ENCODE measurements around the gene DUSP7. TPM values are rescaled to one million over a fixed set of nuclear protein-coding genes. Genes with fewer than 3 reads are reported as not detected.

DUSP7 gene
- total RNA-seq, 4 donors from 2014 or later = 14.0 to 39.7 (median 26.3) TPM

GRCh38 chr3:52092891-52093290, 36.5 kb upstream of the DUSP7 start:
- intact Hi-C loops (cut with DNase I; ENCODE audit: low total_unique reads) = no loop called here
- peaks cover 5 to 15% of the 10 kb centered on the region in 2 donors for H3K4me1 ChIP-seq
- H3K9me3 ChIP-seq = no peaks in the 10 kb centered on the region
- no peak overlapping the region for H3K4me3 ChIP-seq
- in situ Hi-C loops (cut with MboI; ENCODE audit: low sequenced_read_pairs in 4 of 4) = no loop called here
- no peaks in the 10 kb centered on the region for H3K27me3 ChIP-seq
- TF ChIP-seq CTCF (IDR thresholded peaks at IDR 0.05 in 4 of 5, conservative IDR thresholded peaks at IDR 0.05 in 1 of 5) = no peak
- TF ChIP-seq POLR2A (IDR thresholded peaks at IDR 0.05) = no peak
- DNase-seq (no peak), ATAC-seq (no peak)
- no peak overlapping the region for H3K27ac ChIP-seq
- H3K36me3 ChIP-seq = no peaks in the 10 kb centered on the region

GRCh38 chr3:52092271-52092660, 35.9 kb upstream of the DUSP7 start:
- intact Hi-C loops (cut with DNase I; ENCODE audit: low total_unique reads) (no loop called here), in situ Hi-C loops (cut with MboI; ENCODE audit: low sequenced_read_pairs in 4 of 4) (no loop called here)

GRCh38 chr3:52091586-52092270, 35.4 kb upstream of the DUSP7 start:
- peaks cover 8 to 15% of the 10 kb centered on the region in 2 donors for H3K4me1 ChIP-seq
- no peaks in the 10 kb centered on the region for H3K27me3 ChIP-seq
- no peak overlapping the region for H3K27ac ChIP-seq
- DNase-seq = no peak
- no peaks in the 10 kb centered on the region for H3K9me3 ChIP-seq
- intact Hi-C loops (cut with DNase I; ENCODE audit: low total_unique reads) = no loop called here
- TF ChIP-seq CTCF (IDR thresholded peaks at IDR 0.05 in 4 of 5, conservative IDR thresholded peaks at IDR 0.05 in 1 of 5) (no peak), POLR2A (IDR thresholded peaks at IDR 0.05) (no peak)
- in situ Hi-C loops (cut with MboI; ENCODE audit: low sequenced_read_pairs in 4 of 4) = no loop called here
- no peak overlapping the region for H3K4me3 ChIP-seq
- no peak for ATAC-seq
- no peaks in the 10 kb centered on the region for H3K36me3 ChIP-seq

More at GRCh38 chr3:52092271-52092660, 35.9 kb upstream of the DUSP7 start:
- Histone ChIP-seq H3K4me1 (peaks cover 5 to 15% of the 10 kb centered on the region in 2 donors), H3K27me3 (no peaks in the 10 kb centered on the region), H3K9me3 (no peaks in the 10 kb centered on the region), H3K36me3 (no peaks in the 10 kb centered on the region), H3K27ac (no peak overlapping the region), H3K4me3 (no peak overlapping the region)
- DNase-seq (no peak), ATAC-seq (no peak)
- TF ChIP-seq CTCF (IDR thresholded peaks at IDR 0.05 in 4 of 5, conservative IDR thresholded peaks at IDR 0.05 in 1 of 5) (no peak), POLR2A (IDR thresholded peaks at IDR 0.05) (no peak)

DNA sequence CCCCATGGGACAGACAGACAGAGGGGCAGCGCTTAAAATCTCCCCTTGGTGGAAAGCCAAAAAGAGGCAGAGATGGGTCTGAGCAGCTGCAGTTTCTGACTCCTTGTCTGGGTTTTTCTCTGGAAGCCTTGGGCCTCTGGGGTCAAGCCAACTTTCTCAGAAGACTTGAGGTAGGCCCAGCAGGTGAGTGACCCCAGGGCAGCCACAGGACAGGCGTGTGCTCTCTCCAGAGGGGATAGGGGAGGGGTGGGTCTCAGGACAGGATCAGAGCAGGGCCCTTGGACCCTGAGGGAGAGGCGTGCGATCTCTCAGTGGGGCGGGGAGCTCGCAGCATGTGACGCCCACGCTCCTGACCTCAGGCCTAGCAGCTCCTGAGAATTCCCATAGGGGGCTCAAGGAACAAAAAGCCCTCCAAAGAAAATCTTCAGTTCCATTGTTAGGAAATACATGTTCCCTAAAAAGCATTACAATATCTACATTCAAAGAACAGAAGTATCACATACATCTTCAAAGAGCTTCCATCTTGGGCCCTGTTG, 34.6 kb upstream of the DUSP7 start:
- Histone ChIP-seq H3K27me3 (no peaks in the 10 kb centered on the region), H3K4me1 (peaks cover 9 to 15% of the 10 kb centered on the region in 2 donors), H3K9me3 (no peaks in the 10 kb centered on the region), H3K4me3 (no peak overlapping the region), H3K27ac (peak overlapping the region; percentile 8 to 71 (median 60)), H3K36me3 (no peaks in the 10 kb centered on the region)
- no peak for TF ChIP-seq POLR2A (IDR thresholded peaks at IDR 0.05)
- TF ChIP-seq CTCF (IDR thresholded peaks at IDR 0.05 in 4 of 5, conservative IDR thresholded peaks at IDR 0.05 in 1 of 5) = no peak
- ATAC-seq (no peak), DNase-seq (no peak)
- intact Hi-C loops (cut with DNase I; ENCODE audit: low total_unique reads) (no loop called here), in situ Hi-C loops (cut with MboI; ENCODE audit: low sequenced_read_pairs in 4 of 4) (no loop called here)
